A549 (cell line): ENCODE measurements around the gene MITF. TPM values are rescaled to one million over a fixed set of nuclear protein-coding genes. Genes with fewer than 3 reads are reported as not detected.

Experiments used
- ATAC-seq, 2 experiments: fragments of 200-7000 bp in 1 of 2; fragments of >200 bp in 1 of 2; cut with Nextera tagmentation in 1 of 2; cut with Tn5 transposase in 1 of 2; 3 replicates each; pipeline versions ENCODE4 v1.8.0 to v1.9.1; 2018 to 2020; ENCODE audit warnings: mild to moderate bottlenecking in 1 of 2, moderate library complexity in 1 of 2
- CTCF ChIA-PET: fragments of 300-600 bp; sonication (Branson Sonifier 250); formaldehyde crosslinking; extraction: SDS; loops from one replicate; lab custom pipeline; 2021; ENCODE audit warnings: antibody characterized with exemption, inconsistent platforms; lab: Yijun Ruan, JAX
- POLR2A ChIA-PET: fragments of 350-600 bp; formaldehyde crosslinking; extraction: SDS; loops from one replicate; lab custom pipeline; 2021; ENCODE audit warnings: antibody characterized with exemption, inconsistent platforms; lab: Yijun Ruan, JAX
- DNase-seq, 2 experiments: peaks; one replicate each; pipeline versions ENCODE4 v3.0.0 to v3.0.0-alpha.2; 2011 to 2016; ENCODE audit warnings: low read depth in 1 of 2, low spot score in 1 of 2
- FAIRE-seq: peaks from 2 replicates; lab custom pipeline; 2011; peaks lifted over from hg19 to GRCh38; lab: Jason Lieb, UNC
- H3K27ac ChIP-seq, 2 experiments: fragments of >200 bp; sonication (Bioruptor Twin); formaldehyde crosslinking; 3 replicates each; pipeline ENCODE4 v1.5.1; 2016 to 2017
- H3K4me1 ChIP-seq: fragments of >200 bp; sonication (Bioruptor Twin); formaldehyde crosslinking; 3 replicates; pipeline ENCODE4 v1.6.1; 2016
- H3K4me2 ChIP-seq: fragments of >200 bp; sonication (Bioruptor Twin); formaldehyde crosslinking; 3 replicates; pipeline ENCODE4 v1.6.1; 2016
- H3K4me3 ChIP-seq: fragments of >200 bp; sonication (Bioruptor Twin); formaldehyde crosslinking; 3 replicates; pipeline ENCODE4 v1.5.1; 2016
- H3K9me3 ChIP-seq: fragments of >200 bp; sonication (Bioruptor Twin); formaldehyde crosslinking; 3 replicates; pipeline ENCODE4 v1.6.1; 2016
- CHD4 ChIP-seq: fragments of 200-600 bp; sonication (generic); IDR thresholded peaks from 2 replicates; pipeline ENCODE4 v1.6.1; 2016; ENCODE audit warnings: antibody characterized with exemption, mild to moderate bottlenecking, borderline replicate concordance
- EHF ChIP-seq: fragments of 250-450 bp; sonication (Bioruptor Pico); IDR thresholded peaks from 2 replicates; pipeline ENCODE4 v1.5.0; 2020; ENCODE audit warnings: mild to moderate bottlenecking
- FOSL2 ChIP-seq, 2 experiments: fragments of 450-650 bp in 1 of 2; fragments of >200 bp in 1 of 2; sonication (Bioruptor Twin) in 1 of 2; formaldehyde crosslinking; IDR thresholded peaks; 2 replicates each; pipeline versions ENCODE4 v1.5.0 to v1.6.1; 2016 to 2020; ENCODE audit warnings: mild to moderate bottlenecking in 1 of 2, moderate library complexity in 1 of 2
- GATA3 ChIP-seq: IDR thresholded peaks from 2 replicates; pipeline ENCODE4 v1.6.1; 2012; ENCODE audit warnings: borderline replicate concordance
- HOXB13 ChIP-seq: fragments of 250-450 bp; sonication (Bioruptor Pico); IDR thresholded peaks from 2 replicates; pipeline ENCODE4 v1.5.0; 2020; ENCODE audit warnings: low read depth, mild to moderate bottlenecking, moderate library complexity
- KDM1A ChIP-seq: fragments of 200-600 bp; sonication (generic); IDR thresholded peaks from 2 replicates; pipeline ENCODE4 v1.6.1; 2016; ENCODE audit warnings: low read depth, mild to moderate bottlenecking
- MAFK ChIP-seq: fragments of 450-650 bp; IDR thresholded peaks from 2 replicates; pipeline ENCODE4 v1.6.1; 2014; ENCODE audit not compliant: partially characterized antibody
- RARB ChIP-seq: fragments of 250-450 bp; sonication (Bioruptor Pico); IDR thresholded peaks from 2 replicates; pipeline ENCODE4 v1.8.0; 2021; ENCODE audit warnings: mild to moderate bottlenecking, moderate library complexity
- RFX5 ChIP-seq: fragments of 450-650 bp; IDR thresholded peaks from 2 replicates; pipeline ENCODE4 v1.7.1; 2014; ENCODE audit warnings: antibody characterized with exemption, mild to moderate bottlenecking, moderate library complexity
- ZSCAN20 ChIP-seq: fragments of 250-450 bp; sonication (Bioruptor Pico); IDR thresholded peaks from 2 replicates; pipeline ENCODE4 v1.8.0; 2022; ENCODE audit warnings: mild to moderate bottlenecking, moderate library complexity
- WGBS: methylation state at CpG from one replicate; pipeline ENCODE4 v1.1.6; 2017; ENCODE audit errors: missing lambda C conversion rate; 5-methylcytosine and 5-hydroxymethylcytosine counted together
- polyA plus RNA-seq, 4 experiments: library from polyadenylated mRNA; depleted of rRNA in 3 of 4; stranded (reverse); fragments of >200 nt; fragmentation: RNase III in 1 of 4; extraction: RNeasy Plus Mini Kit Qiagen cat#74134 plus additional on column Dnase treatment in 1 of 4; gene quantifications; 2 replicates in 3 of 4; 3 replicates in 1 of 4; pipeline ENCODE4 v1.2.3, GENCODE V29; 2011 to 2017
- TF ChIP-seq, protein P1 (sequence below): IDR thresholded peaks from 2 replicates; pipeline ENCODE4 v1.6.1; 2012
- TF ChIP-seq, protein P2 (sequence below): fragments of 150-350 bp; IDR thresholded peaks from 2 replicates; pipeline ENCODE4 v1.6.1; 2014; ENCODE audit warnings: low read depth, mild to moderate bottlenecking, low read length
- TF ChIP-seq, protein P3 (sequence below): fragments of >200 bp; sonication (Bioruptor Twin); formaldehyde crosslinking; IDR thresholded peaks from 2 replicates; pipeline ENCODE4 v1.6.1; 2016

Gene MITF
- polyA plus RNA-seq, 2 of the 4 experiments (the other 2 are of a cell fraction), result 14.3 to 15.9 TPM

DNA sequence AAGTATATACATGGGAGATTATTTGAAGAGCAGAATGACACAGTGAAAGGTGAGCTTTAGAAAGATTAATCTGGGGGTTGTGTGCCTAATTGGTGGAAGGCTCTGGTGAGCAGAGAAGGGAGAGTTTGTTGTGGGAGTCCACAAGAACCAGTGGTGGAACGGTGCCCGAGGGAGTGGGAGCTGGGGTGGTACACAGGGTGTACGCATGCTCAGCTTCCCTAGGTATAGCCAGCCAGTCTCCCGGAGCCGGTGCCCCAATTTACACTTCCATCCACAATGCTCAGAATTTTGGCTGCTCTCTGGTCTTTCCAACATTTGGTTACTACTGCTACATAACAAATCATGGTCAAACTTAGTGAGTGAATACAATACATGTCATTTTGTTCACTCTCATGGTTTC is 92.5 kb downstream of the MITF start:
- ChIA-PET CTCF (no interaction called here), POLR2A (no interaction called here)
- Histone ChIP-seq H3K4me1 (no peaks in the 10 kb centered on the region), H3K4me3 (no peak overlapping the region), H3K4me2 (no peak overlapping the region), H3K27ac (no peak overlapping the region), H3K9me3 (no peaks in the 10 kb centered on the region; the same call in 1 of the 3 replicates)
- ATAC-seq (no peak), FAIRE-seq (no peak), DNase-seq (no peak)
- TF ChIP-seq MAFK (no peak), RFX5 (no peak), FOSL2 (IDR thresholded peaks at IDR 0.05) (no peak), FOSL2 (CRISPR knock-in tag; IDR thresholded peaks at IDR 0.05) (no peak), RARB (CRISPR knock-in tag) (no peak), CHD4 (no peak), GATA3 (no peak), ZSCAN20 (CRISPR knock-in tag) (no peak), EHF (CRISPR knock-in tag) (no peak)
- TF ChIP-seq, protein P1, sequence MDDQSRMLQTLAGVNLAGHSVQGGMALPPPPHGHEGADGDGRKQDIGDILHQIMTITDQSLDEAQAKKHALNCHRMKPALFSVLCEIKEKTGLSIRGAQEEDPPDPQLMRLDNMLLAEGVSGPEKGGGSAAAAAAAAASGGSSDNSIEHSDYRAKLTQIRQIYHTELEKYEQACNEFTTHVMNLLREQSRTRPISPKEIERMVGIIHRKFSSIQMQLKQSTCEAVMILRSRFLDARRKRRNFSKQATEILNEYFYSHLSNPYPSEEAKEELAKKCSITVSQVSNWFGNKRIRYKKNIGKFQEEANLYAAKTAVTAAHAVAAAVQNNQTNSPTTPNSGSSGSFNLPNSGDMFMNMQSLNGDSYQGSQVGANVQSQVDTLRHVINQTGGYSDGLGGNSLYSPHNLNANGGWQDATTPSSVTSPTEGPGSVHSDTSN, result no peak
- TF ChIP-seq, protein P2, sequence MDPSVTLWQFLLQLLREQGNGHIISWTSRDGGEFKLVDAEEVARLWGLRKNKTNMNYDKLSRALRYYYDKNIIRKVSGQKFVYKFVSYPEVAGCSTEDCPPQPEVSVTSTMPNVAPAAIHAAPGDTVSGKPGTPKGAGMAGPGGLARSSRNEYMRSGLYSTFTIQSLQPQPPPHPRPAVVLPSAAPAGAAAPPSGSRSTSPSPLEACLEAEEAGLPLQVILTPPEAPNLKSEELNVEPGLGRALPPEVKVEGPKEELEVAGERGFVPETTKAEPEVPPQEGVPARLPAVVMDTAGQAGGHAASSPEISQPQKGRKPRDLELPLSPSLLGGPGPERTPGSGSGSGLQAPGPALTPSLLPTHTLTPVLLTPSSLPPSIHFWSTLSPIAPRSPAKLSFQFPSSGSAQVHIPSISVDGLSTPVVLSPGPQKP, result no peak
- 54% methylated on average over 5 of the region's 5 CpGs for WGBS

DNA sequence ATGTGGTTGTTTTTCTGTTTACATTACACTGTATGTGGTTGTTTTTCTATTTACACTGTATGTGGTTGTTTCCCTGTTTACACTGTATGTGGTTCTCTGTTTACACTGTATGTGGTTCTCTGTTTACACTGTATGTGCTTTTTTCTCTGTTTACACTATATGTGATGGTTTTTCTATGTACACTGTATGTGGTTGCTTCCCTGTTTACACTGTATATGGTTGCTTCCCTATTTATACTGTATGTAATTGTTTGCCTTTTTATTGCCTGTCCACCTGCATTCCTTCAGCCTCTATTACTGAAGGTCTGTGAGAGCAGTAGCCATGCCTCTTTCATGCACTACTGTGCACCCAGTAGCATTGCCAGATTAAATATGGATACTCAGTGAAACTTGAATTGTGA is 94.3 kb downstream of the MITF start:
- H3K4me1 ChIP-seq, result peaks cover 11% of the 10 kb centered on the region
- ChIA-PET POLR2A (no interaction called here), CTCF (interaction anchor here (1.2 kb wide), 1 partner anchor 134 kb away, joined by 3 read pairs; no protein-coding TSS in a partner anchor)
- ATAC-seq, result no peak
- H3K4me3 ChIP-seq, result no peak overlapping the region
- DNase-seq, result no peak
- no peak for FAIRE-seq
- H3K9me3 ChIP-seq, result no peaks in the 10 kb centered on the region; the same call in 2 of the 3 replicates
- TF ChIP-seq, protein P3, sequence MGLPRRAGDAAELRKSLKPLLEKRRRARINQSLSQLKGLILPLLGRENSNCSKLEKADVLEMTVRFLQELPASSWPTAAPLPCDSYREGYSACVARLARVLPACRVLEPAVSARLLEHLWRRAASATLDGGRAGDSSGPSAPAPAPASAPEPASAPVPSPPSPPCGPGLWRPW, result no peak
- no peak overlapping the region for H3K27ac ChIP-seq
- no peak overlapping the region for H3K4me2 ChIP-seq

GRCh38 chr3:69838217-69838616 is 99.0 kb downstream of the MITF start:
- FAIRE-seq (no peak), DNase-seq (no peak), ATAC-seq (peak in 1 of 2 experiments; percentile 42; a peak in 2 of 6 replicates)
- TF ChIP-seq KDM1A (no peak), GATA3 (peak; percentile 21; the same call in 1 of the 2 replicates)
- Histone ChIP-seq H3K4me3 (no peak overlapping the region), H3K4me1 (peaks cover 15% of the 10 kb centered on the region), H3K9me3 (no peaks in the 10 kb centered on the region; the same call in 2 of the 3 replicates), H3K27ac (peak overlapping the region in 1 of 2 experiments; percentile 49; a peak in 2 of 6 replicates), H3K4me2 (peak overlapping the region; percentile 61)
- CTCF ChIA-PET, result no interaction called here
- 38% methylated on average over 5 of the region's 5 CpGs for WGBS
- POLR2A ChIA-PET, result no interaction called here

- H3K9me3 ChIP-seq, result no peaks in the 10 kb centered on the region; the same call in 2 of the 3 replicates
- 82% methylated on average over 3 of the region's 3 CpGs for WGBS
- TF ChIP-seq HOXB13 (CRISPR knock-in tag) (no peak), MAFK (peak; percentile 55)
- TF ChIP-seq, all 56 proteins: peak for 1
- no peak for FAIRE-seq
- CTCF ChIA-PET, result interaction anchor here (0.9 kb wide), 1 partner anchor 150 kb away, joined by 3 read pairs; no protein-coding TSS in a partner anchor
- Histone ChIP-seq H3K4me1 (peaks cover 15% of the 10 kb centered on the region), H3K4me3 (no peak overlapping the region), H3K4me2 (peak overlapping the region; percentile 61), H3K27ac (peak overlapping the region in 1 of 2 experiments; percentile 49; a peak in 2 of 6 replicates)
- no peak for DNase-seq
- POLR2A ChIA-PET, result interaction anchor here (0.7 kb wide), 1 partner anchor 28 kb away, joined by 5 read pairs; no protein-coding TSS in a partner anchor
- ATAC-seq, result no peak
Observed at GRCh38 chr3:69838696-69839515, 99.6 kb downstream of the MITF start.
